ENCODE data around the gene CHL1.

GRCh38 chr3:418239-418929, 221.8 kb downstream of the CHL1 start:
- no peak for TF ChIP-seq POLR2A (IDR thresholded peaks at IDR 0.05; ENCODE audit: low read depth, low read length)
- no peak for TF ChIP-seq POLR2AphosphoS5 (IDR thresholded peaks at IDR 0.05; ENCODE audit: low read depth, low read length)
- TF ChIP-seq TAF1 (IDR thresholded peaks at IDR 0.05; ENCODE audit: low read depth, low read length), result no peak
- TF ChIP-seq SPI1 (IDR thresholded peaks at IDR 0.05; ENCODE audit: low read depth, low read length), result no peak
- no peak for TF ChIP-seq PAX5 (IDR thresholded peaks at IDR 0.05; ENCODE audit: insufficient read depth, low read length, severe bottlenecking)

Data from GM12891 (cell line).